ENCODE data around the gene FIGLA.

Gene FIGLA, protein sequence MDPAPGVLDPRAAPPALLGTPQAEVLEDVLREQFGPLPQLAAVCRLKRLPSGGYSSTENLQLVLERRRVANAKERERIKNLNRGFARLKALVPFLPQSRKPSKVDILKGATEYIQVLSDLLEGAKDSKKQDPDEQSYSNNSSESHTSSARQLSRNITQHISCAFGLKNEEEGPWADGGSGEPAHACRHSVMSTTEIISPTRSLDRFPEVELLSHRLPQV

DNA sequence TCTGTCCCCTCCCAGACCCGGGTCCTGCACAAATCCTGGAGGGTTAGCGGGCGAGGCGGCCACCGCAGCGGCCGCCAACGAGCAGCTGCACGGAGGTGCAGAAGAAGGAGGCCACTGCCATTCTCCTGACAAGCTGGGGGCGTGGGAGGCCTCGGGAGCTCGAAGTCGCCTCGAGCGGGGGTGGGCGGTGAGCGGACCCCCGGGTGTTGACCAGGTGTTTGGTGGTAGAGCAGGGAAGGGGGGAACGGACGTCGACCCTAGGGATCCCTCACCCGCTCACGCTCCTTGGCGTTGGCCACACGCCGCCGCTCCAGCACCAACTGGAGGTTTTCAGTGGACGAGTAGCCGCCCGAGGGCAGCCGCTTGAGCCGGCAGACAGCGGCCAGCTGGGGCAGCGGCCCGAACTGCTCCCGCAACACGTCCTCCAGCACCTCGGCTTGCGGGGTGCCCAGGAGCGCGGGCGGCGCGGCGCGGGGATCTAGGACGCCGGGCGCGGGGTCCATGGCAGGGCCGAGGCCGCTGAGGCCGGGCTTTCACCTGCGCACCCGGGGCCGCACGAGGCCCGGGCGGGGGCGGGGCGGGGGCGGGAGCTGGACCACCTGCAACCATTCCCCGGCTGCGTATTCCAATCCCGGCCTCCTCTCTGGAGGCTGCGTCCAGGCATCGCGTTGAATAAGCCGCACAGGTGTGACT, at the start of gene FIGLA:
Gene FIGLA, minus strand, starts transcription at position 508 of the 693 bp plus-strand sequence. Its CDS starts 5 bp downstream, at position 503.
- ATAC-seq: no peak

DNA sequence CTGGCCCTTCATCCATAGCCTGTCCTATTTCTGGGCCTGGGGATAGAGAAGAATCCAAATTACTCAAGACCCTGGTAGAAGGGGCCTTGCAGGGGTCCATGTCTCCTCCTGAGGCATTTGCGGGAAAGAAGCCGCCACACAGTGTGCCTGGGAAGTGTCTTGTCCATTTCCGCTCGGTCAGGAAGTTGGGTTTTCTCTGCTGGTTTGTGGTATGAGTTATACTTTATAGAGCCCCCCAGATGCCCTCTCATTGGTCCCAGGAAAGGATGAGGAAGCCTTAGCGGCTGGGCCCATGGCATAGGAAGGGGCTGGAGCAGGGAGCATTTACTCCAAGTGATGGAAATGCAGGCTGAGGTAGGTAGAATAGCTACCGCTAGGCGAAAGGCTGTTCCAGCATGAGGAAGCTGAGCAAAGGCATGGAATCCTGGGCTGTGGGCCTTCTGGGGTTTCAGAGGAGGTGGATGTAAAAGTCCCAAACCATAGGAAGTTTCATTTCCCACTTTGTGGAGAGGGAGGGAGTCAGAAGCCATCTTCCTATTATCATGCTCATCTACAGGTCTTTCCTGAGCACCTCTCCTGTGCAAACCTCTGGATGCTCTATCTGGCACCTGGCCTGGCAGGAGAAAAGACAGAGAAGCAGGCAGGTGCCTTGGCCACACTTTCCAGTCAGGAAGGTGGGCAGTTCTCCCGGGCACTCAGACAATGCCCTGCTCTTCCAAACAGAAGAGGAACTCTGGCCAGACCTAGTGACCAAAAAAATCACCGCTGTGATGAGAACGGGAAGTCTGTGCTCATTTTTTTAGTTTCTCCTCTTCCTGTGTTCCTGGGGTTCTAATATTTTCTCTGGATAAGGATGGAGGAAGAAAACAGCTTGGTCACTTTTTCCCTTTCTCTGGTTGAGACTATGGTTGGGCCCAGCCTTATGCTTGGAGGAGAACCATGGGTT, 47.8 kb upstream of the FIGLA start:
- ATAC-seq: no peak

DNA sequence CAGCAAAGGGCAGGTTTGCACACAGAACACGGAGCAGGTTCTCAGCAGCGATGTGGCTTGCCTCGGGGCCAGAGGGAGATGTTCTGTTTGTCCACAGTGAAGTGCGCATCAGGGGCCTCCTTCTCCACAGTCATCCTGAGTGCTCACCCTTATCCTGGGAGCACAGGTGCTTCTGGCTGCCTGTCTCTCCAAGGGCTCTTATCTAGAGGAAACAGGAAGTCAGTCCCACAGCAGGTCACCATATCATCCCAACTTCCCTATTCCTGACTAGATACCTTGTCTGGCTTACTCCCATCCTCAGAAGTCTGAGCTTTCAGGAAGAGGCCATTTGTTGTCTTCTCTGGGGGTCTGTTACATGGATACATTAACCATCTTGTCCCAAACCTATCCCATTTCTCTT, 45.2 kb upstream of the FIGLA start, which contains the start of gene CD207:
Gene CD207, minus strand, starts transcription at position 174 of the 400 bp plus-strand sequence. Its CDS starts 40 bp downstream, at position 134.
- no peak for ATAC-seq

DNA sequence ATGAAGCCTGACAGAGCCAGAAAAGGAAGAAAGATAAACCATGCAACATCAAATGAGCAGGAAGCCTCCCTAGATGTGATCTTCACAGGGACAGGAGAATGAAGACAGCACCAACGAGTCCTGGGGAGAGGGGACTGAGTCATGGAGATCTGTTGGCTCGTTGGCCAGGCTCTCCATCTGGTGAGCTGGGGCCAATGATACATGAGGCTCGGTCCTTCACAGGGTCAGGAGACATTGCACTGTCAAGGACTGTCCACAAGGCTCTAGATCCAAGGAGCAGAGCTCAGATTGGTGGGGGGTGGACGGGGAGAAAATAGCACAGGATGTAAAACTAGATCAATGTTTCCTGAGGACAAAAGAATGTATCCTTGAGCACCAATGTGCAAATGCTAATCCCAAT, 44.4 kb upstream of the FIGLA start:
- ATAC-seq: no peak

DNA sequence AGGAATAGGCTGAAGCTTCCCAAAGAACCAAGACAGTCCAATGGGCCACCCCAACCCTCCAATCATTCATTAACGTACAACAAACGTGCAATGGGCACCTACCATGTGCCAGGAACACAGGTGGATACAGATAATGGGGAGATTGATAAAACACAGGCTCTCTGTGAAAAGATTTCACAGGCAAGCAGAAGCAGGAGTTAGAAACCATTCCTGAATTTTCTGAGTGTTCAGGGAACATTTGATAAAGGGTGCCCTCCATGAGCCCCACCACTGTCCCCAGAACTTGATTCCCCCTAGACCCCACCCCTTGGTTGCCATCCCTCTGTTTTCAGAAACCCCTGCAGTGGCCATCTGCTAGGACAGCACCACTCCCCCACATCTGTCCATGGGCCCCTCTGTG, 43.7 kb upstream of the FIGLA start:
- ATAC-seq: no peak

DNA sequence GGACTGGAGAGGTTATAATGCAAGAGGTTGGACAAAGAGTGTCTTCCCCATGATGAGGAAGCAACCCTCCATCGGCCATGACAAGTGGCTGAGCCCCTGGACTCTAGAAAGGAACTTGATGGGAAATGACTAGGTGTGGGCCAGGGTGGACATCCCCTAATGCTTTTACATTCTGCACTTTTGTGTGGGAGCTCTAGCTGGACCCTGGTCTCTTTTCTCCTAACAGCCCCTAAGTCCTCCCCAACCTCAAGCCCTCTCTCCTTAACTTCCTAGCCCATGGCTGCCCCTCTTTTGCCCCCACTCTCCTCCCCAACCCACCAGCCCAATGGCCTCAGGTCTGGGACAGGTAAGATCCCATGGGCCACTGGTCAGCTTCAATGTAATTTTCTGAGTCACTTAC, 42.8 kb upstream of the FIGLA start:
- no peak for ATAC-seq

DNA sequence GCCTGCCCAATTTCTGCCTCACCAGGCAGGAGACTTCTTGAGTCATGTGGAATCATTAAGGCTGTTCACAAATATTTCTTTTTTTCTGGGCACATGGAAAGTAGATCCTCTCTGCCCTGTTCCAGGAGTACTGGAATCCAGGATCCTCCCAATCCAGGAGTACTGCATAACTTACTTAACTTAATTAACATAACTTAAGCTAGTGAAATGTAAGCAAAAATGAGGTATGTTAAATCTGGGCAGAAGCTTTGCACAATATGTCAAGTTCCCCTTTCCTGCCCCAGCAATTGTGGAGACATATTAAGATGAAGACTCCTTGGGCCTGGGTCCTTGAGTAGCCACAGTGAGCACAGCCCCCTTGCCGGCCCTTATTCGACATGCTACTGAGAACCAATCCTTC, 41.9 kb upstream of the FIGLA start:
- no peak for ATAC-seq

DNA sequence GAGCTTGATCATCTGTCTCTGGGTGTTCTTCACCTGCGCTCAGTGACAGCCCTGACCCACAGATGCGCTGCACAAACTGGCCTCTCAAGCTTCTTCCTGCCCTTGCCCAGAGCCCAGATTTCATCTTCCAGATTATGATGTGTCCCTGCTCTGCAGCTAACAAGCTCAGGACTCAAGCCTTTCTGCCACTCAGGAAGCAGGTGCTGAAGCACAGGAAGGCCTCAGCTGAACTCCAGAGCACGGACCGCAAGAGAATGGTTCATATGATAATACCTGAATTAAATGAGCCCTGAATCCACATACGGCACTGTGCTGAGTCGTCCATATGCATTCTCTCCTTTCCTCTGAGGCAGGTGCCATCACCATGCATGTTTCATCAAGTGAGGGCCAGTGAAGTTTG, 41.4 kb upstream of the FIGLA start:
- no peak for ATAC-seq

DNA sequence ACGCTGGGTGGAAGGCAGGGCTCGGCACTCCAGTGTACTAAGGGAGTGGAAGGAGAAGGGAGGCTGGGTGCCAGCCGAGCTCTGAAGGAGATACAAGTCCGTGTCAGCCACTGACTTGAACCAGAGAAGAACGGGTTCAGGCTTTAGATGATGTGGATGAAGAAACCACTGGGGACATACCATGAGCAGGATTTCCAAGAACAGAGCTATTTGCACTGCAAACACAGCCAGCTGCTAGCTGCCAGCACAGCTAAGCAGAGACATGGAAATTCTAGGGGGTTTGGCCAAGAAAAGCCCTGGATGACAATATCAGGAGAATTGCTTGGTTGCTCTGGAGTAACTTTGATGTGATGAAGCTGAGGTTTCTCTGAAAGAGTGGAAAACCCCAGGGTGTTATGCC, 39.9 kb upstream of the FIGLA start:
- no peak for ATAC-seq

DNA sequence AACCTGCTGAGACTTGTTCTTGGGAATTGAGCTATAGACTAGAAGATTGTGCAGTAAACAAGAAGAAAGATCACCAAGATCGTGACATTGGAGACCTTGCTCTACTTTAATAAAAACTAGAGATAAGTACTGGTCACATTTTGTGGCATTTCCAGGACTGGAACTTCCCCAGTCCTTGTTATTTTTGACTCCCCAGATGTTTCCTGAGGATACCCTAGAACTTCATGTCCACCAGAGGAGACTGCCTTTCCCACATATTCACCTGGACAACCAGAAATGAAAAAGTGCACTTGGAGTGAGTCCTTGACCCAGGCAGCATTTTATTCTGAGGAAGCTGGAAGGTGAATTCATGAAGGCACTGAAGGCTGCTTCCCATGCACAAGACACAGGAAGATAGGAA, 39.5 kb upstream of the FIGLA start:
- no peak for ATAC-seq

DNA sequence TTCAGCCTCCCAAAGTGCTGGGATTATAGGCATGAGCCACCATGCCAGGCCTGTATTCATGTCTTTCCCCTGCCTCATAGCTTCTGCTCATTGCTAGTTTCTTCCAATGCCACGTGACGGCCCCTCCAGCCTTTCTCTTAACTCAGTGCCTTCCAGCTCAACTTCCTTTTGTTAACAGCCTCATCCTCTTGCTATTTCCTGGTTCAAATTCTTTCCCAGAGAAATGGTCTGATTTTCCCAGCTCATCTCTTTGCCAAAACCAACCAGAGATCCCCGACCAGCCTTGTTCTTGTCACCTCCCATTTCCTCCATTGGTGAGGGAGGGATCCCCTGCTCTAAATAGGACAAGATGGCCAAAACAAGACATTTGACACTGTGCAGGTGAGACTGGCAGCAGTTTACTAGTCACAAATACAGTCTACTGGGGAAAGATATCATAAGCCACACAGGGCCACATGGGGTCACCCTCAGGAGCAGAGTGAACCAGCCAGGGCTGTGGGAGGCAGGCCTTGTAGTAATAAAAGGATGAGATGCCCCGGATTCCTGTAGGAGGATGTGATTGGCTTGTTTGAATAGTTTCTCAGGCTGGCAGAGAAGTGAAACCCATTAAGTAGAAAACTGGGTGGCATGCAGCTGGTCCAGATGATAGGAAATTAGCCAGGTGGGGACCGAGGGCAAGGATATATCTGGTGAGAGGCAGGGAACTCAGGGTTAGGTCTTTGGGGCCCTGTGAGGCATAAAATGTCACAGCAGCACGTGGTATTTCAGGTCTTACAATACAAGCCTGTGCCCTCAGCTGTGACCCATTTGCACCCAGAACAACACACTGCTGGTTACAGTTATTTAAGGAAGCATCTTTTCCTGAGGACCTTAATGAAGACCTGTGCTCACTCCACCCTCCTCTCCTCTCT, 38.7 kb upstream of the FIGLA start:
- no peak for ATAC-seq

DNA sequence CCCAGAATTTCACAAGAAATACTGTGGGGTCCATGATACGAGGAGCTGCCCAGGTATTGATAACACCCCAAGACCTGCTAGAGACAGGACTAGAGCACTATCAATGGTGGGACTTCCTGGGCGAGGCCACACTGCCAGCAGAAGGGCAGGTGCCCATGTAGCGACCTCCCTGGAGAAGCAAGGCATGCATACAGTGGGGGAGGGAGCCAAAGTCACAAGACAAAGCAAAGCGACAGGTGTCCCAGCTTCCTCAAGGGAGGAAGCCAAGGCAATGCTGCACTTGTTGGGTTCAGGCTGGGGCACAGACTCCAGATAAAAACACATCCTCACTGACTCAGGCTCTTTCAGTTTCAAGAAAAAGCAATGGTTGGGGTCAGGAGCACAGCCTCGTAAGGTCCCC, 37.7 kb upstream of the FIGLA start:
- no peak for ATAC-seq

DNA sequence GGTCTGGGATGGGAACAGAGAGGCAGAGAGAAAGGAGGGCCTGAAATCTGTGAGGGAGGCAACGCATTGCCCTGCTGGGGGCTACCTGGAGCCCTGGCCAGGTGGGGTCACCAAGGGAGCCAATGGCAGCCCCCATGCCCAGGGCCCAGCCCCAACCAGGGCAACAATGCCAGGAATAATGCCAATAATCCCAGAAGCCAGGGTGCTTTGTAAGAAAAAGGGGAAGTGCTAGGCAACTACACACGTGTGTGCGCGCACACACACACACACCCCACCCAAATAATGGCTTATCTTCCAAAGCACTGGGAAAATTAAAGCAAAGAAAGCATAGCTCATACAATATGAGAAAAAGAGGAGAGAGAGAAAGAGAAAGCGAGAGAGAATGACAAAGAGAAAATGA, 36.9 kb upstream of the FIGLA start:
- ATAC-seq: no peak

DNA sequence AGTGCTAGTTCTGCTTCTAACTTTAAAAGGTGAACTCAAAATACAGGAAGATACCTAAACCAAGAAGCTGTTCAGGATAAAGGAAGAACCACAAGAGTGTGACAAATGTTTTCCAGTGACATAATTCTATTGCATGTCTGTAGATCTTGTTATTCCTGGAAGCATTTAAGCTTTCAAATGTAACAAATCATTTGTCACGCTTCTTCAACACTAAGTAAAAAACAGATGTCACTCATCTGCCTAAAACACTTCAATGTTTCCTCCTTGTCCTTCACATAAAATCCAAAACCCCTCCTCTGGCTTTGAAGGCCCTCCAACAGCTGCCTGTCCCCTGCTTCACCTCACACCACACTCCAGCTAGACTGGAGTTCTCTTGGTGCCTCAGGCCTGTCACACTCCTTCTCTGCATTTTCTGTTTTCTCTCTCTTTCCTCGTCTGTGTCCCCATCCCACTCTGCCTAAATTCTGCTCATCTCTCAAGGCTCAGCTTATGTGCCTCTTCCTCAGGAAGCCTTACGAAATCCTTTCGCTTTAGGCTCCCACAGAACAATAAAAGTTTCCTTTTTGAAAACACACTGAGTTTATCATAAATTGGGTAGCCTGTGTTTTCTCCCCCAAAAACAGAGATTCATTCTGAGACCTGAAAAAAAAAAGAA, 36.4 kb upstream of the FIGLA start:
- peak in 1 of 2 donors; percentile 54 for ATAC-seq

DNA sequence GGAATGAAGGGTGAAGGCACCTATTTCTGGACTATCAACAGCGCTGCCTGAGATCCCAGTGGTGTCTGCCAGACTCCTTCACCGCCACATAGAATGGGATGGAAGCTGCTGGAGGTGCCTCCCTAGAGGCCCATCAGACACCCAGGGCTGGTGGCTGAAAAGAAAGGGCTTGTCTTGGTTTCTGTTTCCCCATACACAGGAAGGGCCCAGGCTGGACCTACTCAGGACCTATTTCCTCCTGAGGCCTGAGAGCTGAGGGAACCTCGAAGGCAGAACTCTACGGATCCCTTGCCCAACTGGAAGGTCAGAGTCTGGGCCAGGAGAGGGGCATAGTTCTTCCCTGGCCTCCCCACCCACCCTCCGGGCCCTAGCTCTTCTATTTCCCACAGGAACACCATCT, 32.8 kb upstream of the FIGLA start:
- ATAC-seq: no peak

DNA sequence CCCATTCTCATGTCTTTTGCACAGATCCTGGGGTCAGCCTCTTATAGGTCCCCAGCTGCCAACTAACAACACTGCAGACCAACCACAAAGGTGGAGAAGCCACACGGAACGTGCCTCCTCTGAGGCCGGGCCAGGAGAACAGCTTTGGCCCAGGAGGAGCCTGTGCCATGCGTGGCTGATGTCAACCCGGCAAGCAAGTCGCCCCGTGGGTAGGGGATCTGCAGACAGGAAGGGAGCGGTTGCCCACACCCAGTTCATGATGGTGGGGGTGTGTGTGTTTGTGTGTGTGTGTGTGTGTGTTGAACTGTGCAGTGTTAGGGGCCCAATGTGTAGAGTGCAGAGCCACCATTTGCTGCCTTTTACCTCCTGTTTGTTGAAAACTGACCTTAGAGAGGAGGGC, 32.4 kb upstream of the FIGLA start:
- ATAC-seq: no peak

DNA sequence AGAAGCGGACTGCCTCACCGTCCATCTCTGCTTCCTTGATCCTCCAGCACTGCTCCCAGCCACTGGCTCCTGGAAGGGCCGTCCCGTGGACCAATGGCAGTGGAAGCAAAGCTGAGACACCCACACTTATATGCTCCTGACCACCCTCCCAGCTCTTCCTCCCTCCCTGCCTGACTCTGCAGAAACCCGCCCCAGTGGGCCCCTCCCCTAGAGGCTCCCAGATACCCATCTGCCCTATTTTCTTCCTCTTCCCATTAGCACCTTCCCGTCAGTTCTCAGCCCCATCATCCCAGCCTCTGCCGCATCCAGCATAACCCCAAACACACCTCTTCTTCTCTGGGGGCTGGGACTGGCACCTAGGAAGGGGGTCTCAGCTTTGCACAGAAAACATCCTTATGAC, 30.1 kb upstream of the FIGLA start, which contains the start of gene CLEC4F:
Gene CLEC4F, minus strand, starts transcription at position 101 of the 400 bp plus-strand sequence. Its CDS starts 76 bp downstream, at position 25.
- no peak for ATAC-seq

DNA sequence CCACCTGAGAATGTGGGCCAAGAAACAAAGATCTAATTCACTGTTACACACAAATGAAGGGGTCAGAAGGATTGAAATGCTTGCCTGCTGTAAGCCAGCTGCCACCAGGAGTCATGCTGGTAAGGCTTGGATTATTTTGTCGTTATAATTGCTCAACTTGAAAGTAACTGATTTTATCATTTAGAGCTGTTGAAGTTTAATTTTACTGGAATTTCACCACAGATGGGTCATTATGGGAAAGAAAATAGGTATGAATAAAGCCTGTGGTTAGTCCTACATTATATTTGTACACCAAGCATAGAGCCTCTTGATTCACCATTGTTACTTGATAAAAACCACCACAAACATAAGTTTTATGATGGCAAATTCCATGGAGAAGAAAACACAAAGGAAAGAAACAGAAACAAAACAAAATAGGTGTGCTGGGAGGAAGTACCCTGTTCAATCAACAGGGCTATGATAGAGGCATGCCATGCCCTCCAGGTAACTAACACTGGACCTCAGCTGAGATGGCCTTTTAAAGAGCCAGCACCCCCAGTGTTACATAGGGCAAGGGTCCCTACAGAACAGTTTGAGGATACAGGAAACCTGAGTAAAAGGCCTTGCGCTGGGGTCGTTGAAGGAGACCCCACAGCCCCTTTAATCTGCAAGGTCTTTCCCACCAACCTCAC, 27.0 kb upstream of the FIGLA start:
- ATAC-seq: no peak

DNA sequence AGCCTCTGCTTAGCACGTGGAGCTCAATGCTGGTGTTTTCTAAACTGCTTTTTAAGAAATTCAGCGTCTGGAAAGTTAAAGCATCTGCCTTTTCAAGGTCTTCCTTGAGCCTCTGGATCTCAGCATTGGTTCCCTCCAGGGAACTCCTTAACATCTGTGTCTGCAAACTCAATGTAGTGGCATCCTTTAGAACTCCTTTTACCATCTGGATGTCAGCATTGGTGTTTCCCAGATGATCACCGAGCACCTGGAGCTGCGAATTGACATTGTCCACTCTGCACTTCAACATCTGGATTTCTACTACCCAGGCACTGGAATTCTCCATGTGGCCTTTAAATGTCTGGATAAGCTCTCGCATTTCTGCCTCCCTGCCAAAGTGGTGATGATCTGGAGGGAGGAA, 26.3 kb upstream of the FIGLA start:
- no peak for ATAC-seq

DNA sequence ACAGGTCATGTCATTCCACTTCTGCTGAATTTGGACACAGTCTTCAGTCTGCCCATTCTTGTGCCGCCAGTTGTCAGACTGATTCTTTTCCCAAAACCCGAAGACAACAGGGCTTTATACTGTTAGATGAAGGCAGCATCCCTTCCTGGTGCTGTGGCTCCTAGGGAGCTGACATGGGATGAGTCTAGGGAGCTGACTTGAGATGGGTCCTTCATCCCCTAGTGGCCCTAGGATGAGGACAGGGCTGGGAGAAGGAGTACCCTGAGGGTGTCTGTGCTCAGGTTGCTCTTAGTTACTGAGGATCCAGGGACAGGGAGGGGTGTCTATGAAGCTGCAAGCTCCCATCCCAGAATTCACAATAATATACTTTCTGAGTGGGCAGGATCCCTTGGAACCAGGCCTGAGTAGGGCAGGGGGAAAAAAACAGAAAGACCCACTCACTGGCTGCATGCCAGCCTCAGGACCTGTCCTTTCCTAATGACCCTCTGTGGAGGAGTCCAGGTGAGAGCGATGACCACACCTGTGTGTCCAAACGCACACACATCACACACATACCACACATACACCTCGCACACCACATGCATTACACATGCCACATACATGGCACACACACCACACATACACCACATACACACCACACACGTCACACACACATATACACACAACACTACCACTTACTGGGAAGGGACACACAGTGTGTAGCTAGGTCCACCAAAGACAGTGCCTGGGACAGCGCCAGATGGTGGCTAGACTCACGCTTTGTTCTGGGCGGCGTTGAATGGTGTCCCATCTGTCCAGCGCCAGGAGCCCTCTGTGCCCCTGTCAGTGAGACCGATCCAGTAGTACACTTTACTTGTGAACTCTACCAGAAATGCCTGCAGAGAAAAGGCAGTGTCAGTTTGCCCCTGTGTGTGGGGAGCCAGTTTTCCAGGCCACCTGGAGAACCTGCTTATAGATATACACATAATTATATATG, 18.8 kb upstream of the FIGLA start:
- ATAC-seq: no peak

Measured in activated CD4-positive, CD25-positive, alpha-beta regulatory T cell treated with anti-CD3 and anti-CD28 coated beads, Interleukin-2, amount 50 U/mL, for 24 hours (primary cell).